HFFc6 (cell line): ENCODE measurements around the gene FETUB. TPM values are rescaled to one million over a fixed set of nuclear protein-coding genes. Genes with fewer than 3 reads are reported as not detected.

Source experiments
- DNase-seq: peaks from one replicate; pipeline ENCODE4 v3.0.0-alpha.2; 2018
- H3K27ac Mint-ChIP-seq: 2 replicates; pipeline ENCODE4 v1.8.0; 2020; ENCODE audit warnings: mild to moderate bottlenecking, mixed read lengths
- H3K27me3 Mint-ChIP-seq: 2 replicates; pipeline ENCODE4 v1.8.0; 2021; ENCODE audit warnings: mild to moderate bottlenecking, moderate library complexity, mixed read lengths; ENCODE audit not compliant: insufficient read depth
- H3K36me3 Mint-ChIP-seq: 2 replicates; pipeline ENCODE4 v1.8.0; 2021; ENCODE audit warnings: low read depth, mixed read lengths
- H3K4me1 Mint-ChIP-seq: 2 replicates; pipeline ENCODE4 v1.8.0; 2020; ENCODE audit warnings: low read depth, mixed read lengths
- H3K4me3 Mint-ChIP-seq: 2 replicates; pipeline ENCODE4 v1.8.0; 2020; ENCODE audit warnings: mild to moderate bottlenecking, moderate library complexity, mixed read lengths
- H3K9me3 Mint-ChIP-seq: 2 replicates; pipeline ENCODE4 v1.8.0; 2020; ENCODE audit warnings: mild to moderate bottlenecking, mixed read lengths
- total RNA-seq, 6 experiments: library from RNA; stranded (reverse); fragmentation: NEBNext Ultra II Directional; extraction: Animal tissue kit (Norgen Biotek cat#: 25700); gene quantifications; 2 replicates in 1 of 6; 3 replicates in 5 of 6; pipeline ENCODE4 v1.2.3, GENCODE V29; 2021
- TF ChIP-seq, protein P1 (sequence below): fragments of 200-600 bp; sonication (generic); IDR thresholded peaks from 2 replicates; pipeline ENCODE4 v1.5.0; 2021; ENCODE audit warnings: antibody characterized with exemption, mild to moderate bottlenecking

FETUB gene
- total RNA-seq, 6 experiments from 2014 or later = not detected

DNA sequence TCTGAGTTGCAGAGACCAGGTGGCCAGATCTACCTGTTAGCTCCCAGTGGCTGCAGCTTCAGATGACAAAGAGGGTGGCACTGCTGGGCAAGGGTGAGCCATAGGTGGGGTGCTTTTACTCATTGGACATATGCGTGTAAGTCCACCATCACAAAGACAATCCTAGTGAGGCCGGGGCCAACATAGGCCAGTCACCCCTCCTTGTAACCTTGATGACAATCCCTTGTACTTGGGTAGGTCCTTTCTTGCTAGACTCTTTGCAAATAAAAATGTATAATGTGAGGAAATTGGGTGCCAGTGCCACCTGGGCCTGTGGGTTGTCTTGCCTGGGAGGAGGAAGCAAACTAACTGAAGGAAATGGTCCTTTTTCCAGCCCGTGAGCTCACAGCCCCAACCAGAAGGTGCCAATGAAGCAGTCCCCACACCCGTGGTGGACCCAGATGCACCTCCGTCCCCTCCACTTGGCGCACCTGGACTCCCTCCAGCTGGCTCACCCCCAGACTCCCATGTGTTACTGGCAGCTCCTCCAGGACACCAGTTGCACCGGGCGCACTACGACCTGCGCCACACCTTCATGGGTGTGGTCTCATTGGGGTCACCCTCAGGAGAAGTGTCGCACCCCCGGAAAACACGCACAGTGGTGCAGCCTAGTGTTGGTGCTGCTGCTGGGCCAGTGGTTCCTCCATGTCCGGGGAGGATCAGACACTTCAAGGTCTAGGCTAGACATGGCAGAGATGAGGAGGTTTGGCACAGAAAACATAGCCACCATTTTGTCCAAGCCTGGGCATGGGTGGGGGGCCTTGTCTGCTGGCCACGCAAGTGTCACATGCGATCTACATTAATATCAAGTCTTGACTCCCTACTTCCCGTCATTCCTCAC, 19.7 kb upstream of the FETUB start:
- no peak for DNase-seq
- no peak overlapping the region for H3K4me3 Mint-ChIP-seq
- no peaks in the 10 kb centered on the region for H3K9me3 Mint-ChIP-seq
- TF ChIP-seq, protein P1, sequence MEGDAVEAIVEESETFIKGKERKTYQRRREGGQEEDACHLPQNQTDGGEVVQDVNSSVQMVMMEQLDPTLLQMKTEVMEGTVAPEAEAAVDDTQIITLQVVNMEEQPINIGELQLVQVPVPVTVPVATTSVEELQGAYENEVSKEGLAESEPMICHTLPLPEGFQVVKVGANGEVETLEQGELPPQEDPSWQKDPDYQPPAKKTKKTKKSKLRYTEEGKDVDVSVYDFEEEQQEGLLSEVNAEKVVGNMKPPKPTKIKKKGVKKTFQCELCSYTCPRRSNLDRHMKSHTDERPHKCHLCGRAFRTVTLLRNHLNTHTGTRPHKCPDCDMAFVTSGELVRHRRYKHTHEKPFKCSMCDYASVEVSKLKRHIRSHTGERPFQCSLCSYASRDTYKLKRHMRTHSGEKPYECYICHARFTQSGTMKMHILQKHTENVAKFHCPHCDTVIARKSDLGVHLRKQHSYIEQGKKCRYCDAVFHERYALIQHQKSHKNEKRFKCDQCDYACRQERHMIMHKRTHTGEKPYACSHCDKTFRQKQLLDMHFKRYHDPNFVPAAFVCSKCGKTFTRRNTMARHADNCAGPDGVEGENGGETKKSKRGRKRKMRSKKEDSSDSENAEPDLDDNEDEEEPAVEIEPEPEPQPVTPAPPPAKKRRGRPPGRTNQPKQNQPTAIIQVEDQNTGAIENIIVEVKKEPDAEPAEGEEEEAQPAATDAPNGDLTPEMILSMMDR = no peak
- peaks cover 21% of the 10 kb centered on the region for H3K4me1 Mint-ChIP-seq
- H3K36me3 Mint-ChIP-seq = no peaks in the 10 kb centered on the region
- H3K27me3 Mint-ChIP-seq = peaks cover 6% of the 10 kb centered on the region
- no peak overlapping the region for H3K27ac Mint-ChIP-seq

DNA sequence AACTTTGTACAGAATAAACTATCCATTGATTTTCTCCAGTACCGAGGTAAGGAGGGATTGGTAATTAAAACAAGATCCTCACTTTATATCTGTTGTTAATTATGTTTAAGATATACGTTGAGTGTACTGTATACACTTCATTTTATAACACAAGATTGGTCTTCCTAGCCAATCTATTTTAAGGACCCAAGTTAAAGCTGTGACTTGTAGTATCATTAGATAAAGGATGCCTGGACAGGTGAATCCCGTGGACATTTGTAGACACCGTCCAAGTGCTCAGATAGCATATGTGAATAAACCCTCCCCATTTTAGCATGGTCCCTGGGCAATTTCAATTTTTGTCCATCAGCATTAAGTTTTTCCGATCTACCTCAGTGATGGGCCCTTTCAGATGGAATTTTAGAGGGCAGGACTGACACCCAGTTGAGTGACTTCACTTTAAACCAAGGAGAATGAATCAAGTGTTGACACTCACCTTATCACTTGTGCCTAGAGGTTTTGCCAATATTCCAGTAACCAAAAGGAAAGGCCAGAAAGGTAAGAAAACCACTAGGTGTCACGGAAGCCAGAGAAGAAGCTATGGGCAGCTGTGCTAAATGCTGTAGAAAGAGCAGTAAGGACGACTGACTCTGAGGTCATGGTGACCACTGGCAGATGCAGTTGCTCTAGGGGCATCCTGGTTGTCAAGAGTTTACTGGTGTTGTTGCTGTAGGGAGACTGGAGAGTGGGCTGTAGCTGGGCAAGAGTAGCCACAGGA, 18.1 kb upstream of the FETUB start:
- Mint-ChIP-seq H3K27ac (no peak overlapping the region), H3K36me3 (no peaks in the 10 kb centered on the region), H3K4me1 (peaks cover 11% of the 10 kb centered on the region), H3K9me3 (no peaks in the 10 kb centered on the region), H3K27me3 (peaks cover 6% of the 10 kb centered on the region), H3K4me3 (no peak overlapping the region)
- TF ChIP-seq, protein P1 = no peak
- DNase-seq = no peak

DNA sequence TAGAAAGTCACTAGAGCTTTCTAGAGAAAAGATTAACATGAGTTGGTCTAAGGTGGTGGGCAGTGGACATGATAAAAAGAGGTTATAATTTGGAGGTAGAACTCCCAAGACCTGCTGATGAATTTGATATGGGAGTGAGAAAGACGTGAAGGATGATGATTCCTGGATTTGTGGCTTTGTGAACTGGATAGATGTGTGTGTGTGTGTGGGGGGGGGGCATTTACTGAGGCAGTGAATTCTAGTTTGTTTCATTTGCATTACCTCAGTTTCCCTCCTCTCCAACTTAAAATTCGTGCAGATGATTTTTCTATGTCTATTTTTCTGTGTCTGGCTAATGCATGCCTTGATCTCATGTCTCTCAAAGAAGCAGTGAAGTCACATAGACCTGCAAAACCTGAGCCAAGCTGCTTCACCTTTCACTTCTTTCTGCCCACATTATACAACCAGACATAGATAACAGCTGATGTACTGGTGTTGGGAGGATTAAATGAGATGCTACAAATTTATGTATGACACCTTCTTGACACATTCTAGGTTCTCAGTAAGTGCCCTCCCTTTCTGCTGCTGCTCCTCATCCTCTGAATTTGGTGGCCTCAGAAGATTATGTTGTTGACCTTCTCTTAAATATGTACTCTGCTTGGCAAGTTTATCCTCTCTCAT, 17.4 kb upstream of the FETUB start:
- H3K27ac Mint-ChIP-seq = no peak overlapping the region
- no peaks in the 10 kb centered on the region for H3K36me3 Mint-ChIP-seq
- no peaks in the 10 kb centered on the region for H3K9me3 Mint-ChIP-seq
- no peak overlapping the region for H3K4me3 Mint-ChIP-seq
- peaks cover 4% of the 10 kb centered on the region for H3K4me1 Mint-ChIP-seq
- TF ChIP-seq, protein P1 = no peak
- peaks cover 6% of the 10 kb centered on the region for H3K27me3 Mint-ChIP-seq
- no peak for DNase-seq

DNA sequence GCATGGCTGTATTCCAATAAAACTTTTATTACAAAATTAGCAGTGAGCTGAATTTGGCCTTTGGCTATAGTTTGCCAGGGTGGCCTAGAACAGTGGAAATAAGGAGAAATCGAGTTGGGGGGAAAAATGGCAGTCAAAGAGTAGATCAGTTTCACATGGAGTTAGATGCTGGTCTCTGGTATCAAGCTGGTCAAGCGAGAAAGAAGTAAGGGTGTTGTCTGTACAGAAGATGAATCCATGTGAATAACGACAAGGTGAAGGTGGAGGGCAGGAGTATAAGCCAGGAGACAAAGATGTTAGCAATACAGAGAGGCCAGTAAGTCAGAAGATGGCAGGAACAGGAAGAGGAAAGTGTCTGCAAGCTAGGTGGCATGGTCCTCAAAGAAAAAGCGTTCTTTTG, 15.6 kb upstream of the FETUB start:
- H3K36me3 Mint-ChIP-seq = no peaks in the 10 kb centered on the region

DNA sequence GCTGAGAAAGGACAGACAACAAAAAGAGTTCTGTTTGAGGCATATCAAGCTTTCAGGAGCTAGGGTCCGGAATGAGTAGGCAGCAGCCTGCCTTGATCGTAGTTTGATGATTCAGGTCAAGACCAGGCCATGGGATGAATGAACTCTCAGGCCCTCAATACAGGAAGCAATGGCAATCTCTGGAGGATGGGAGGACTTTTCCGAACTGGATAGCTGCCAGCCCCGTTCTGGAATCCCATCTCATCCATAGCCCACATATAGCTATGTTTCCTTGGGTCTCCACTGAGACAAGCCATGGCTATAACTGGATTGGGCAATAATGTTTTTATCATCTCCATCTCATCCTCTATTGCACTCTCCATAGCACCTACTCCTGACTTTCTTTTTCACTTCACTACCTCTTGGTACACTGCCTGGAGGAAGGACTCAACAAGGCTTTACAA, 14.6 kb upstream of the FETUB start:
- Mint-ChIP-seq H3K27ac (no peak overlapping the region), H3K27me3 (peaks cover 6% of the 10 kb centered on the region), H3K4me1 (no peaks in the 10 kb centered on the region), H3K9me3 (no peaks in the 10 kb centered on the region), H3K36me3 (no peaks in the 10 kb centered on the region), H3K4me3 (no peak overlapping the region)
- TF ChIP-seq, protein P1 = no peak
- no peak for DNase-seq

More for the DNA sequence above, 15.6 kb upstream of the FETUB start:
- Mint-ChIP-seq H3K27me3 (peaks cover 6% of the 10 kb centered on the region), H3K27ac (no peak overlapping the region), H3K4me1 (no peaks in the 10 kb centered on the region), H3K4me3 (no peak overlapping the region), H3K9me3 (no peaks in the 10 kb centered on the region)
- TF ChIP-seq, protein P1 = no peak
- DNase-seq = no peak
